Measurements from ENCODE around the gene METTL13. TPM values are rescaled to one million over a fixed set of nuclear protein-coding genes. Genes with fewer than 3 reads are reported as not detected.

Gene METTL13
- total and polyA plus RNA-seq, 2 donors (not counting 1 experiment from before 2014, with no cell fraction given), result 16.8 to 33.0 TPM

DNA sequence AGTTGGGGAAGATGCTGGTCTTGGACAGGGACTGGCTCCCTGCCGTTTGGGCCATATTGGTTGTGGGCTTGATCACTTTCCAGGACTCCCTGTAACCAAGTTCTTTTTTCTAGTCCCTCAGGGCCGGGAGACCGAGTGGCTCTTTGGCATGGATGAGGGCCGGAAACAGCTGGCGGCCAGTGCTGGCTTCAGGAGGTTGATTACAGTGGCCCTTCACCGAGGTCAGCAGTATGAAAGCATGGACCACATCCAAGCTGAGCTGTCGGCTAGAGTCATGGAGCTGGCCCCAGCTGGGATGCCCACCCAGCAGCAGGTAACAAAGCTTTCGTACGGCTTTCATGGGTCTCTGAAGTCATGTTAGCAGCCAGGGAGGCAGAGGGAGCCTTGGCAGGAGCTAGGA lies 4.3 kb downstream of the METTL13 start:
- 100% methylated on average over 8 of the region's 9 CpGs for WGBS (ENCODE audit: insufficient coverage)
- ChIA-PET CTCF (interaction anchor here (2.3 kb wide), 1 partner anchor 14 kb away, joined by 7 read pairs; no protein-coding TSS in a partner anchor), POLR2A (interaction anchor here (0.8 kb wide), 1 partner anchor 8 kb away, joined by 3 read pairs; no protein-coding TSS in a partner anchor)
- no peak overlapping the region for H3K4me3 Mint-ChIP-seq
- Histone ChIP-seq H3K4me1 (ENCODE audit: control insufficient read depth in 2 of 2, insufficient read depth in 2 of 2, low read length in 2 of 2) (peaks cover 18 to 26% of the 10 kb centered on the region in 2 donors), H2AFZ (ENCODE audit: insufficient read depth, low read depth, low read length, poor library complexity, severe bottlenecking) (no peak overlapping the region), H3K4me2 (replicated peaks; ENCODE audit: low read depth, low read length, poor library complexity, severe bottlenecking) (no peak overlapping the region), H3K4me3 (ENCODE audit: control extremely low read depth in 1 of 5, extremely low read depth in 1 of 5, insufficient read depth in 1 of 5, low read depth in 2 of 5, low read length in 4 of 5) (no peak overlapping the region), H3K27me3 (replicated peaks in 1 of 4; ENCODE audit: control extremely low read depth in 1 of 4, control insufficient read depth in 3 of 4, insufficient read depth in 4 of 4, low read length in 3 of 4) (no peaks in the 10 kb centered on the region), H4K20me1 (ENCODE audit: control insufficient read depth, insufficient read depth, low read length, poor library complexity, severe bottlenecking) (peaks cover 11% of the 10 kb centered on the region), H3K27ac (ENCODE audit: low read length in 2 of 2) (no peak overlapping the region), H3K79me2 (ENCODE audit: control insufficient read depth, insufficient read depth, low read length) (peaks cover 54% of the 10 kb centered on the region), H3K36me3 (replicated peaks in 1 of 2; ENCODE audit: control extremely low read depth in 1 of 2, control insufficient read depth in 1 of 2, extremely low read depth in 1 of 2, insufficient read depth in 2 of 2, low read length in 1 of 2) (peaks cover 9 to 68% of the 10 kb centered on the region in 2 experiments), H3K9me3 (ENCODE audit: control extremely low read depth in 1 of 3, control insufficient read depth in 2 of 3, insufficient read depth in 1 of 3, low read length in 2 of 3) (no peaks in the 10 kb centered on the region), H3K9ac (ENCODE audit: low read length) (no peak overlapping the region)
- H3K27ac Mint-ChIP-seq, result no peak overlapping the region
- DNase-seq, result no peak
- intact Hi-C loops (cut with micrococcal nuclease), result no loop called here
- ATAC-seq (ENCODE audit: low read depth), result no peak
- H3K27me3 Mint-ChIP-seq, result no peaks in the 10 kb centered on the region
- H3K4me1 Mint-ChIP-seq, result peaks cover 38% of the 10 kb centered on the region
- no peaks in the 10 kb centered on the region for H3K9me3 Mint-ChIP-seq (ENCODE audit: insufficient read depth)
- TF ChIP-seq, protein P1, sequence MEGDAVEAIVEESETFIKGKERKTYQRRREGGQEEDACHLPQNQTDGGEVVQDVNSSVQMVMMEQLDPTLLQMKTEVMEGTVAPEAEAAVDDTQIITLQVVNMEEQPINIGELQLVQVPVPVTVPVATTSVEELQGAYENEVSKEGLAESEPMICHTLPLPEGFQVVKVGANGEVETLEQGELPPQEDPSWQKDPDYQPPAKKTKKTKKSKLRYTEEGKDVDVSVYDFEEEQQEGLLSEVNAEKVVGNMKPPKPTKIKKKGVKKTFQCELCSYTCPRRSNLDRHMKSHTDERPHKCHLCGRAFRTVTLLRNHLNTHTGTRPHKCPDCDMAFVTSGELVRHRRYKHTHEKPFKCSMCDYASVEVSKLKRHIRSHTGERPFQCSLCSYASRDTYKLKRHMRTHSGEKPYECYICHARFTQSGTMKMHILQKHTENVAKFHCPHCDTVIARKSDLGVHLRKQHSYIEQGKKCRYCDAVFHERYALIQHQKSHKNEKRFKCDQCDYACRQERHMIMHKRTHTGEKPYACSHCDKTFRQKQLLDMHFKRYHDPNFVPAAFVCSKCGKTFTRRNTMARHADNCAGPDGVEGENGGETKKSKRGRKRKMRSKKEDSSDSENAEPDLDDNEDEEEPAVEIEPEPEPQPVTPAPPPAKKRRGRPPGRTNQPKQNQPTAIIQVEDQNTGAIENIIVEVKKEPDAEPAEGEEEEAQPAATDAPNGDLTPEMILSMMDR (IDR thresholded peaks at IDR 0.05), result no peak
- TF ChIP-seq EZH2 (IDR thresholded peaks at IDR 0.05; ENCODE audit: borderline replicate concordance, insufficient read depth, low read depth, low read length, poor library complexity, severe bottlenecking), result no peak

- no peak overlapping the region for H3K4me3 Mint-ChIP-seq
- TF ChIP-seq, protein P1 (IDR thresholded peaks at IDR 0.05), result no peak
- TF ChIP-seq EZH2 (IDR thresholded peaks at IDR 0.05; ENCODE audit: borderline replicate concordance, insufficient read depth, low read depth, low read length, poor library complexity, severe bottlenecking), result no peak
- H3K9me3 ChIP-seq (ENCODE audit: control extremely low read depth in 1 of 3, control insufficient read depth in 2 of 3, insufficient read depth in 1 of 3, low read length in 2 of 3), result no peaks in the 10 kb centered on the region
- H3K9me3 Mint-ChIP-seq (ENCODE audit: insufficient read depth), result no peaks in the 10 kb centered on the region
- no peak overlapping the region for H3K9ac ChIP-seq (ENCODE audit: low read length)
- peaks cover 15% of the 10 kb centered on the region for H4K20me1 ChIP-seq (ENCODE audit: control insufficient read depth, insufficient read depth, low read length, poor library complexity, severe bottlenecking)
- no peak for ATAC-seq (ENCODE audit: low read depth)
- H3K4me1 Mint-ChIP-seq, result peaks cover 32% of the 10 kb centered on the region
- H3K4me3 ChIP-seq (ENCODE audit: control extremely low read depth in 1 of 5, extremely low read depth in 1 of 5, insufficient read depth in 1 of 5, low read depth in 2 of 5, low read length in 4 of 5), result no peak overlapping the region
- no peak overlapping the region for H3K27ac Mint-ChIP-seq
- no peak overlapping the region for H2AFZ ChIP-seq (ENCODE audit: insufficient read depth, low read depth, low read length, poor library complexity, severe bottlenecking)
- H3K36me3 ChIP-seq (replicated peaks in 1 of 2; ENCODE audit: control extremely low read depth in 1 of 2, control insufficient read depth in 1 of 2, extremely low read depth in 1 of 2, insufficient read depth in 2 of 2, low read length in 1 of 2), result peaks cover 12 to 76% of the 10 kb centered on the region in 2 experiments
- H3K4me1 ChIP-seq (ENCODE audit: control insufficient read depth in 2 of 2, insufficient read depth in 2 of 2, low read length in 2 of 2), result peaks cover 18 to 24% of the 10 kb centered on the region in 2 donors
- DNase-seq, result no peak
- no peak overlapping the region for H3K4me2 ChIP-seq (replicated peaks; ENCODE audit: low read depth, low read length, poor library complexity, severe bottlenecking)
- ChIA-PET POLR2A (no interaction called here), CTCF (interaction anchor here (0.8 to 2.3 kb wide), 2 partner anchors 14 to 73 kb away, joined by 3 to 7 read pairs; no protein-coding TSS in a partner anchor)
- intact Hi-C loops (cut with micrococcal nuclease), result no loop called here
- 100% methylated on average over 1 of the region's 2 CpGs for WGBS (ENCODE audit: insufficient coverage)
- no peaks in the 10 kb centered on the region for H3K27me3 Mint-ChIP-seq
- H3K27me3 ChIP-seq (replicated peaks in 1 of 4; ENCODE audit: control extremely low read depth in 1 of 4, control insufficient read depth in 3 of 4, insufficient read depth in 4 of 4, low read length in 3 of 4), result no peaks in the 10 kb centered on the region
- no peak overlapping the region for H3K27ac ChIP-seq (ENCODE audit: low read length in 2 of 2)
- H3K79me2 ChIP-seq (ENCODE audit: control insufficient read depth, insufficient read depth, low read length), result peaks cover 53% of the 10 kb centered on the region
These were observed 5.1 kb downstream of the METTL13 start for GRCh38 chr1:171786534-171786933.

Data from B cell (primary cell).